ENCODE data around the gene CCDC33. TPM values are rescaled to one million over a fixed set of nuclear protein-coding genes. Genes with fewer than 3 reads are reported as not detected.

Gene CCDC33
- total RNA-seq, 4 donors from 2014 or later = 1.4 to 2.8 (median 1.7) TPM

- no peaks in the 10 kb centered on the region for H3K36me3 ChIP-seq
- no peak overlapping the region for H3K4me3 ChIP-seq
- H3K27me3 ChIP-seq = no peaks in the 10 kb centered on the region
- intact Hi-C loops (cut with DNase I; ENCODE audit: low total_unique reads) = no loop called here
- H3K27ac ChIP-seq = no peak overlapping the region
- DNase-seq = no peak
- no peaks in the 10 kb centered on the region for H3K9me3 ChIP-seq
- TF ChIP-seq CTCF (IDR thresholded peaks at IDR 0.05) = no peak
- TF ChIP-seq POLR2A (IDR thresholded peaks at IDR 0.05) = no peak
- no peaks in the 10 kb centered on the region for H3K4me1 ChIP-seq
Observed at GRCh38 chr15:74384566-74384880, 148.4 kb downstream of the CCDC33 start.

GRCh38 chr15:74384881-74385643, 148.9 kb downstream of the CCDC33 start:
- TF ChIP-seq POLR2A (IDR thresholded peaks at IDR 0.05) = no peak
- TF ChIP-seq CTCF (IDR thresholded peaks at IDR 0.05) = no peak
- intact Hi-C loops (cut with DNase I; ENCODE audit: low total_unique reads) = no loop called here

DNA sequence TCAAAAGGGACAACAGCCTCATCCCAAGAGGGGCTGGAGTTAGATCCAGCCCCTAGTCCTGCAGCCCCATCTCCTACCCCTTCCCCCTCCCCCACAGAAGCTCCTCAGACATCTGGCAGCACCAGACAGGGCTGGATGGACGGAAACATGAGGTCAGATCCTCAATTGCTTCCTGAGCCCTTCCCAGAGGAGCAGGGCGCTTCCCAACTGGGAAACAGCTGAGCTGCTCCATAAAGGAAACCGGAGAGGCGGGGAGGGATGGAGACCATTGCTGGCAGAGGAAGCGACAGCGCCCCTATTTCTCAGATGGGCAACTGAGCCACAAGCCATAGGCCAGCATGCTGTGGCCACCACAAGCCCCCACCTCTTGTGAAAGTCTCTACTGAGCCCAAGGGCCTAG, 149.6 kb downstream of the CCDC33 start:
- Histone ChIP-seq H3K27ac (peak overlapping the region; percentile 24 to 59), H3K9me3 (no peaks in the 10 kb centered on the region), H3K4me1 (no peaks in the 10 kb centered on the region), H3K36me3 (no peaks in the 10 kb centered on the region), H3K27me3 (no peaks in the 10 kb centered on the region), H3K4me3 (no peak overlapping the region)
- no peak for DNase-seq
- TF ChIP-seq CTCF (IDR thresholded peaks at IDR 0.05) (no peak), POLR2A (IDR thresholded peaks at IDR 0.05) (no peak)
- intact Hi-C loops (cut with DNase I; ENCODE audit: low total_unique reads) = no loop called here

More at GRCh38 chr15:74384881-74385643, 148.9 kb downstream of the CCDC33 start:
- Histone ChIP-seq H3K4me3 (no peak overlapping the region), H3K9me3 (no peaks in the 10 kb centered on the region), H3K27ac (peak overlapping the region; percentile 24 to 59), H3K27me3 (no peaks in the 10 kb centered on the region), H3K36me3 (no peaks in the 10 kb centered on the region), H3K4me1 (no peaks in the 10 kb centered on the region)
- DNase-seq = no peak

Other genes with a start within 250 kb of the CCDC33 start
- gene STOML1, start 244.0 kb upstream of the CCDC33 start, total RNA-seq = 10 to 100 TPM in 2 of 4 donors, 1 to 10 TPM in 2; 4.4 to 16.6 (median 8.3) TPM
- gene PML, start 241.6 kb upstream of the CCDC33 start, total RNA-seq = 100 to 1,000 TPM in 2 of 4 donors, 10 to 100 TPM in 2; 39.0 to 118 (median 78.3) TPM
- gene GOLGA6A, start 153.8 kb upstream of the CCDC33 start, total RNA-seq = under 1 TPM in 1 of 4 donors, not detected in 3; 0.58 TPM
- 10 to 100 TPM in 1 of 4 donors, 1 to 10 TPM in 1, under 1 TPM in 1, not detected in 1; 0.77 to 11.8 (median 5.1) TPM for gene ISLR2, start 105.7 kb upstream of the CCDC33 start, total RNA-seq
- 100 to 1,000 TPM; 170 to 215 (median 201) TPM for gene ISLR, start 62.6 kb upstream of the CCDC33 start, total RNA-seq
- gene STRA6, start 33.5 kb upstream of the CCDC33 start, total RNA-seq = 10 to 100 TPM in 2 of 4 donors, under 1 TPM in 1, not detected in 1; 0.26 to 62.6 (median 11.6) TPM
- gene CYP11A1, start 131.3 kb downstream of the CCDC33 start, total RNA-seq = 1 to 10 TPM in 2 of 4 donors, not detected in 2; 1.1 to 2.3 TPM
- gene SEMA7A, start 197.6 kb downstream of the CCDC33 start, total RNA-seq = 10 to 100 TPM in 1 of 4 donors, 1 to 10 TPM in 1, under 1 TPM in 1, not detected in 1; 0.29 to 16.9 (median 4.5) TPM
- 10 to 100 TPM; 15.4 to 60.6 (median 35.7) TPM for gene UBL7, start 224.8 kb downstream of the CCDC33 start, total RNA-seq

All from uterus (tissue), 4 donors.